SU-DHL-6 (cell line): ENCODE measurements around the gene PLD3.

ENCODE experiments used
- H2AFZ ChIP-seq: fragments of 200-600 bp; sonication (generic); 2 replicates; pipeline ENCODE4 v1.6.1; 2014; ENCODE audit warnings: low read depth, mild to moderate bottlenecking, moderate library complexity, mixed read lengths, antibody characterized with exemption, low read length; ENCODE audit not compliant: severe bottlenecking
- H3F3A ChIP-seq: fragments of 200-600 bp; shearing (Covaris generic); 2 replicates; pipeline ENCODE4 v1.6.0; 2016; ENCODE audit warnings: antibody characterized with exemption, mild to moderate bottlenecking; ENCODE audit not compliant: insufficient read depth
- H3K27ac ChIP-seq: fragments of 200-600 bp; sonication (generic); 2 replicates; pipeline ENCODE4 v1.5.1; 2016; ENCODE audit warnings: low read depth, mild to moderate bottlenecking, low read length, moderate library complexity, mixed read lengths
- H3K27me3 ChIP-seq: fragments of 200-600 bp; sonication (generic), shearing (Covaris generic); 2 replicates; pipeline ENCODE4 v1.6.0; 2014; ENCODE audit warnings: mild to moderate bottlenecking, low read length
- H3K36me3 ChIP-seq: fragments of 200-600 bp; sonication (generic); 2 replicates; pipeline ENCODE4 v1.6.1; 2014; ENCODE audit warnings: mild to moderate bottlenecking, low read length, mixed read lengths
- H3K4me2 ChIP-seq: fragments of 300-600, 200-600 bp; shearing (Covaris generic), sonication (generic); 2 replicates; pipeline ENCODE4 v1.6.0; 2014; ENCODE audit warnings: low read length, low read depth, mild to moderate bottlenecking; ENCODE audit not compliant: poor library complexity, severe bottlenecking
- H3K4me3 ChIP-seq: fragments of 200-600 bp; sonication (generic); 2 replicates; pipeline ENCODE4 v1.5.1; 2014; ENCODE audit warnings: antibody characterized with exemption, low read length, mild to moderate bottlenecking, mixed read lengths; ENCODE audit not compliant: insufficient read depth, poor library complexity, severe bottlenecking
- H3K79me2 ChIP-seq: fragments of 200-600 bp; sonication (generic); 2 replicates; pipeline ENCODE4 v1.6.1; 2014; ENCODE audit warnings: mild to moderate bottlenecking, low read length, moderate library complexity; ENCODE audit not compliant: insufficient read depth
- H3K9ac ChIP-seq: fragments of 200-600 bp; sonication (generic); 2 replicates; pipeline ENCODE4 v1.7.0; 2014; ENCODE audit warnings: mild to moderate bottlenecking, low read length
- H3K9me2 ChIP-seq: fragments of 200-600 bp; sonication (generic); replicated peaks from 2 replicates; pipeline ENCODE4 v1.6.1; 2014; ENCODE audit warnings: low read length; ENCODE audit not compliant: insufficient read depth
- H3K9me3 ChIP-seq: fragments of 200-600 bp; sonication (generic); 2 replicates; pipeline ENCODE4 v1.6.1; 2014; ENCODE audit warnings: low read length, mixed read lengths; ENCODE audit not compliant: insufficient read depth
- H4K20me1 ChIP-seq: fragments of 200-600 bp; sonication (generic); 2 replicates; pipeline ENCODE4 v1.6.1; 2014; ENCODE audit warnings: low read depth, mild to moderate bottlenecking, antibody characterized with exemption, low read length, moderate library complexity, mixed read lengths
- EZH2phosphoT487 ChIP-seq: fragments of 200-600 bp; sonication (generic), shearing (Covaris generic); conservative IDR thresholded peaks from 2 replicates; pipeline ENCODE4 v1.6.1; 2018; ENCODE audit warnings: mild to moderate bottlenecking, antibody characterized with exemption, low read length, moderate library complexity, mixed read lengths
- TF ChIP-seq, protein P1 (sequence below): fragments of 200-600 bp; sonication (generic); IDR thresholded peaks from one replicate; pipeline ENCODE4 v1.5.1; 2017; ENCODE audit warnings: antibody characterized with exemption, mild to moderate bottlenecking, low read length, moderate library complexity; ENCODE audit not compliant: insufficient read depth, poor library complexity, severe bottlenecking

Gene PLD3

DNA sequence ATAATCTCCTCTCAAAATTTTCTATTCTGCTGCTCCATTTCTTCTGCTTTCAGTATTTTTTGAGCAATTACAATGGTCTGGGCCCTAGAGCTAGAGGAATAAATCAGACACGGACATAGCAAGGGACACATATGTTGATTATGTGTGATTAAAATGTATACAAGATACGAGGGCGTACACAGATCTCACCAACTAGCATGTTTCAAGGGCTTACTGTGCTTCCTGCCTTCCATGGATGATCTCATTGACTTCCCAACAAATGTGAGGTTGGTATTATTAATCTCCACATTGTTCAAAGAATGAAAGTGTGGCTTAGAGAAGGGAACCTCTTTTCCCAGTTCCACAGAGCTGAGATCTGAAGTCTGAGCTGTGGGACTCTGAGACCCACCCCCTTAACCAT, 9.1 kb downstream of the PLD3 start:
- Histone ChIP-seq H4K20me1 (no peaks in the 10 kb centered on the region), H3K27ac (no peak overlapping the region)

GRCh38 chr19:40358773-40359172, 10.3 kb downstream of the PLD3 start:
- no peaks in the 10 kb centered on the region for H3K36me3 ChIP-seq
- no peak overlapping the region for H3K9ac ChIP-seq
- TF ChIP-seq EZH2phosphoT487, result no peak
- TF ChIP-seq, protein P1, sequence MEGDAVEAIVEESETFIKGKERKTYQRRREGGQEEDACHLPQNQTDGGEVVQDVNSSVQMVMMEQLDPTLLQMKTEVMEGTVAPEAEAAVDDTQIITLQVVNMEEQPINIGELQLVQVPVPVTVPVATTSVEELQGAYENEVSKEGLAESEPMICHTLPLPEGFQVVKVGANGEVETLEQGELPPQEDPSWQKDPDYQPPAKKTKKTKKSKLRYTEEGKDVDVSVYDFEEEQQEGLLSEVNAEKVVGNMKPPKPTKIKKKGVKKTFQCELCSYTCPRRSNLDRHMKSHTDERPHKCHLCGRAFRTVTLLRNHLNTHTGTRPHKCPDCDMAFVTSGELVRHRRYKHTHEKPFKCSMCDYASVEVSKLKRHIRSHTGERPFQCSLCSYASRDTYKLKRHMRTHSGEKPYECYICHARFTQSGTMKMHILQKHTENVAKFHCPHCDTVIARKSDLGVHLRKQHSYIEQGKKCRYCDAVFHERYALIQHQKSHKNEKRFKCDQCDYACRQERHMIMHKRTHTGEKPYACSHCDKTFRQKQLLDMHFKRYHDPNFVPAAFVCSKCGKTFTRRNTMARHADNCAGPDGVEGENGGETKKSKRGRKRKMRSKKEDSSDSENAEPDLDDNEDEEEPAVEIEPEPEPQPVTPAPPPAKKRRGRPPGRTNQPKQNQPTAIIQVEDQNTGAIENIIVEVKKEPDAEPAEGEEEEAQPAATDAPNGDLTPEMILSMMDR, result no peak
- H3K9me3 ChIP-seq, result no peaks in the 10 kb centered on the region
- H3K9me2 ChIP-seq, result no peaks in the 10 kb centered on the region
- no peaks in the 10 kb centered on the region for H4K20me1 ChIP-seq
- no peaks in the 10 kb centered on the region for H3K79me2 ChIP-seq
- no peak overlapping the region for H3K27ac ChIP-seq
- H3F3A ChIP-seq, result no peaks in the 10 kb centered on the region
- no peak overlapping the region for H3K4me2 ChIP-seq
- no peak overlapping the region for H2AFZ ChIP-seq
- no peak overlapping the region for H3K4me3 ChIP-seq
- no peaks in the 10 kb centered on the region for H3K27me3 ChIP-seq

More for the DNA sequence above, 9.1 kb downstream of the PLD3 start:
- Histone ChIP-seq H2AFZ (no peak overlapping the region), H3K9me2 (no peaks in the 10 kb centered on the region), H3K27me3 (no peaks in the 10 kb centered on the region), H3K79me2 (no peaks in the 10 kb centered on the region), H3K36me3 (no peaks in the 10 kb centered on the region), H3K9me3 (no peaks in the 10 kb centered on the region), H3F3A (no peaks in the 10 kb centered on the region), H3K9ac (no peak overlapping the region), H3K4me2 (no peak overlapping the region), H3K4me3 (no peak overlapping the region)
- TF ChIP-seq, protein P1, result no peak
- no peak for TF ChIP-seq EZH2phosphoT487

DNA sequence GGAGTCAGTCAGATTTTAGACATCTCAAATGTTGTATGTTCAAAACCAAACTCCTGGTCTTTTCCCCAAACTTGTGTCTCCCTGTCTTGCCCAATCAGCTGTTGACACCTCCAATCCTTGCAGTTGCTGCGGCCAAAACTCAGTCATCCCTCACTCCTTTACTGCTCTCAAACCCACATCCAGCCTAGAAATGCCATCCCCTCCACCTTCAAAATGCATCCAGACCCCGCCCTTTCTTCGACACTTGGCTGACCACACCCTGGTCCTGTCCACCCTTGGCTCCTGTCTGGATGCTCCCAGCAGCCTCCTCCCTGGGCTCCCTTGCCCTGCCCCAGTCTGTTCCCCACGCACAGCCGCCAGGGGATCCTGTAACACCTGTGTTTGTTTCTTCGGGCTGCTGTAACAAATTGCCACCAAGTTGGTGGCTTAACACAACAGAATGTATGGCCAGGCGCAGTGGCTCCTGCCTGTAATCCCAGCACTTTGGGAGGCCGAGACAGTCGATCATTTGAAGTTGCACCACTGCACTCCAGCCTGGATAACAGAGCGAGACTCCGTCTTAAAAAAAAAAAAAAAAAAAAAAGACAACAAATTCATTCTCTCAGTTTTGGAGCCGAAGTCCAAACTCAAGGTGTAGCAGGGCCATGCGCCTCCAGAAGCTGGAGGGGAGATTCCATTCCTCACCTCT, 11.7 kb downstream of the PLD3 start:
- H3K79me2 ChIP-seq, result no peaks in the 10 kb centered on the region
- no peaks in the 10 kb centered on the region for H3F3A ChIP-seq
- H2AFZ ChIP-seq, result no peak overlapping the region
- H3K4me2 ChIP-seq, result no peak overlapping the region
- H3K36me3 ChIP-seq, result no peaks in the 10 kb centered on the region
- no peak for TF ChIP-seq EZH2phosphoT487
- TF ChIP-seq, protein P1, result no peak
- no peak overlapping the region for H3K9ac ChIP-seq
- H3K4me3 ChIP-seq, result no peak overlapping the region
- H3K9me2 ChIP-seq, result no peaks in the 10 kb centered on the region
- no peak overlapping the region for H3K27ac ChIP-seq
- no peaks in the 10 kb centered on the region for H3K27me3 ChIP-seq
- H3K9me3 ChIP-seq, result no peaks in the 10 kb centered on the region
- no peaks in the 10 kb centered on the region for H4K20me1 ChIP-seq
